ENCODE data around the gene CSHL1. TPM values are rescaled to one million over a fixed set of nuclear protein-coding genes. Genes with fewer than 3 reads are reported as not detected.

CSHL1 gene
- total and polyA plus RNA-seq, 9 of the 15 experiments (the other 6 are each of a cell fraction or from before 2014, with no cell fraction given): not detected

DNA sequence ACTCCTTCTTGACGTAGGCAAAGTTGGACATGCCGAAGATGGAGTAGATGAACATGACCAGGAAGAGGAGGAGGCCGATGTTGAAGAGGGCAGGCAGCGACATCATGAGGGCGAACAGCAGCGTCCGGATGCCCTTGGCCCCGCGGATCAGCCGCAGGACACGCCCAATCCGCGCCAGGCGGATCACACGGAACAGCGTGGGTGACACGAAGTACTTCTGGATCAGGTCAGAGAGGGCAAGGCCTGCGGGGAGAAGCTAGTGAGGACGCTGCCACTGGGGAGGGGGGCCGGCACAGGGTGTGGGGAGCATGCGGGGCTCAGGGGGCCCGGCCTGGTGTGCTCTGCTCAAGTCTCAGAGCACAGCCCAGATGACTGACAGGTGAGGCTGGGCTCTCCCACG is 30.7 kb upstream of the CSHL1 start:
- ChIA-PET CTCF (ENCODE audit: low intra/inter-chr PET ratio) (no interaction called here), POLR2A (interaction anchor here (0.6 kb wide), 1 partner anchor 13 kb away, joined by 3 read pairs; no protein-coding TSS in a partner anchor)
- no peaks in the 10 kb centered on the region for H3K9me1 ChIP-seq (ENCODE audit: control insufficient read depth, insufficient read depth, low read length)
- H3K27ac ChIP-seq (ENCODE audit: extremely low read depth, low read depth, low read length): no peak overlapping the region
- no TSS peak for BruUV-seq (replicated peaks)
- DNase-seq (ENCODE audit: extremely low read depth in 1 of 4, low spot score in 3 of 4) (no peak), FAIRE-seq (no peak), ATAC-seq (no peak)
- H3K36me3 ChIP-seq (ENCODE audit: control insufficient read depth, insufficient read depth, low read length): no peaks in the 10 kb centered on the region
- no peaks in the 10 kb centered on the region; the same call in 1 of the 2 replicates for H3K9me3 ChIP-seq (replicated peaks; ENCODE audit: control insufficient read depth, insufficient read depth, low read depth, low read length)
- in situ Hi-C loops (cut with MboI) (no loop called here), intact Hi-C loops (cut with micrococcal nuclease) (loop anchor here (10.0 kb wide), 1 partner anchor 83 kb away; the partner anchor contains the start of gene ICAM2)
- no peak overlapping the region for H3K4me2 ChIP-seq (ENCODE audit: insufficient read depth, low read length)
- H3K4me1 ChIP-seq (replicated peaks in 1 of 2; ENCODE audit: control insufficient read depth in 2 of 2, insufficient read depth in 2 of 2, low read length in 2 of 2): peaks cover 3 to 38% of the 10 kb centered on the region in 2 experiments; a peak in 3 of 5 replicates
- no peaks in the 10 kb centered on the region; the same call in 1 of the 2 replicates for H4K20me1 ChIP-seq (replicated peaks; ENCODE audit: control insufficient read depth, insufficient read depth, low read length)
- peaks cover 17 to 50% of the 10 kb centered on the region in 2 experiments; a peak in 4 of 5 replicates for H3K27me3 ChIP-seq (ENCODE audit: control insufficient read depth in 2 of 2, insufficient read depth in 2 of 2, low read length in 2 of 2)
- no peaks in the 10 kb centered on the region for H3K79me2 ChIP-seq (ENCODE audit: control insufficient read depth, insufficient read depth, low read length)
- H3K4me3 ChIP-seq: no peak overlapping the region
- no peak overlapping the region for H3K9ac ChIP-seq (ENCODE audit: insufficient read depth in 1 of 2, low read depth in 2 of 2, low read length in 2 of 2)
- TF ChIP-seq POLR2G (IDR thresholded peaks at IDR 0.05; ENCODE audit: low read depth, low read length): 0 out of 2 replicates have a peak, but pooled peaks have one; percentile 16
- TF ChIP-seq FOXM1 (IDR thresholded peaks at IDR 0.05; ENCODE audit: low read depth): no peak
- TF ChIP-seq FOXM1 (CRISPR knock-in tag; IDR thresholded peaks at IDR 0.05; ENCODE audit: low read depth): no peak
- WGBS (ENCODE audit: insufficient coverage, low coverage, missing lambda C conversion rate): 36% methylated on average over 22 of the region's 23 CpGs
- no peak overlapping the region for H2AFZ ChIP-seq (ENCODE audit: low read depth, low read length)

DNA sequence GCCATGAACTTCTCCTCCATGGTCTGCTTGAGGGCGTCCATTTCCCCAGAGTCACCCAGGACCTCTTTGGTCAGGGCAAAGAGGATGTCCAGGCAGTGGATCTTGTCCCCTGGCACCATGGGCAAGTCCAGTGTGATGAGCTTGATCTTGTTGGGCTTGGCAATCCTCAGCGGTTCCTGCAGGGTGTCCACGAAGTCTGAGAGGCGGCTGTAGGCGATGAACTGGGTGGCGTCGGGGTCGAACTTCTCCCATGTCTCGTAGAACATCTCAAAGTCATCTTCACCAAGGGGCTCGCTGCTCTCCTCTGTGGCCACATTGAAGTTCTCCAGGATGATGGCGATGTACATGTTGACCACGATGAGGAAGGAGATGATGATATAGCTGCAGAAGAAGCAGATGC is 30.1 kb upstream of the CSHL1 start:
- Histone ChIP-seq H3K9me3 (replicated peaks; ENCODE audit: control insufficient read depth, insufficient read depth, low read depth, low read length) (no peaks in the 10 kb centered on the region; the same call in 1 of the 2 replicates), H3K4me1 (replicated peaks in 1 of 2; ENCODE audit: control insufficient read depth in 2 of 2, insufficient read depth in 2 of 2, low read length in 2 of 2) (peaks cover 0 to 32% of the 10 kb centered on the region in 2 experiments; a peak in 3 of 5 replicates), H3K27me3 (ENCODE audit: control insufficient read depth in 2 of 2, insufficient read depth in 2 of 2, low read length in 2 of 2) (peaks cover 17 to 50% of the 10 kb centered on the region in 2 experiments; a peak in 4 of 5 replicates), H3K79me2 (ENCODE audit: control insufficient read depth, insufficient read depth, low read length) (no peaks in the 10 kb centered on the region), H4K20me1 (replicated peaks; ENCODE audit: control insufficient read depth, insufficient read depth, low read length) (no peaks in the 10 kb centered on the region; the same call in 1 of the 2 replicates), H3K4me3 (no peak overlapping the region), H2AFZ (ENCODE audit: low read depth, low read length) (no peak overlapping the region), H3K27ac (ENCODE audit: extremely low read depth, low read depth, low read length) (no peak overlapping the region), H3K9me1 (ENCODE audit: control insufficient read depth, insufficient read depth, low read length) (no peaks in the 10 kb centered on the region), H3K9ac (ENCODE audit: insufficient read depth in 1 of 2, low read depth in 2 of 2, low read length in 2 of 2) (no peak overlapping the region; a peak in 1 of 4 replicates), H3K4me2 (ENCODE audit: insufficient read depth, low read length) (no peak overlapping the region), H3K36me3 (ENCODE audit: control insufficient read depth, insufficient read depth, low read length) (no peaks in the 10 kb centered on the region)
- no peak for DNase-seq (ENCODE audit: extremely low read depth in 1 of 4, low spot score in 3 of 4)
- in situ Hi-C loops (cut with MboI) (no loop called here), intact Hi-C loops (cut with micrococcal nuclease) (loop anchor here (10.0 kb wide), 1 partner anchor 84 kb away; the partner anchor contains the start of gene ICAM2)
- 6% methylated on average over 12 of the region's 12 CpGs for WGBS (ENCODE audit: insufficient coverage, low coverage, missing lambda C conversion rate)
- CTCF ChIA-PET (ENCODE audit: low intra/inter-chr PET ratio): no interaction called here
- no TSS peak for BruUV-seq (replicated peaks)
- no peak for FAIRE-seq
- POLR2A ChIA-PET: interaction anchor here (0.6 kb wide), 1 partner anchor 12 kb away, joined by 3 read pairs; no protein-coding TSS in a partner anchor
- ATAC-seq: no peak
- TF ChIP-seq, protein P1, sequence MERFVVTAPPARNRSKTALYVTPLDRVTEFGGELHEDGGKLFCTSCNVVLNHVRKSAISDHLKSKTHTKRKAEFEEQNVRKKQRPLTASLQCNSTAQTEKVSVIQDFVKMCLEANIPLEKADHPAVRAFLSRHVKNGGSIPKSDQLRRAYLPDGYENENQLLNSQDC (CRISPR knock-in tag; IDR thresholded peaks at IDR 0.05): no peak
- TF ChIP-seq FOXM1 (IDR thresholded peaks at IDR 0.05; ENCODE audit: low read depth) (no peak), FOXM1 (CRISPR knock-in tag; IDR thresholded peaks at IDR 0.05; ENCODE audit: low read depth) (no peak), ZNF589 (CRISPR knock-in tag; IDR thresholded peaks at IDR 0.05; ENCODE audit: low read depth) (no peak), OTX1 (CRISPR knock-in tag; IDR thresholded peaks at IDR 0.05) (no peak), PCBP2 (IDR thresholded peaks at IDR 0.05; ENCODE audit: low read depth, low read length, poor library complexity, severe bottlenecking) (no peak), MBD2 (IDR thresholded peaks at IDR 0.05; ENCODE audit: borderline replicate concordance, low read depth) (no peak), NR1H2 (CRISPR knock-in tag; IDR thresholded peaks at IDR 0.05) (no peak)
- TF ChIP-seq, protein P2, sequence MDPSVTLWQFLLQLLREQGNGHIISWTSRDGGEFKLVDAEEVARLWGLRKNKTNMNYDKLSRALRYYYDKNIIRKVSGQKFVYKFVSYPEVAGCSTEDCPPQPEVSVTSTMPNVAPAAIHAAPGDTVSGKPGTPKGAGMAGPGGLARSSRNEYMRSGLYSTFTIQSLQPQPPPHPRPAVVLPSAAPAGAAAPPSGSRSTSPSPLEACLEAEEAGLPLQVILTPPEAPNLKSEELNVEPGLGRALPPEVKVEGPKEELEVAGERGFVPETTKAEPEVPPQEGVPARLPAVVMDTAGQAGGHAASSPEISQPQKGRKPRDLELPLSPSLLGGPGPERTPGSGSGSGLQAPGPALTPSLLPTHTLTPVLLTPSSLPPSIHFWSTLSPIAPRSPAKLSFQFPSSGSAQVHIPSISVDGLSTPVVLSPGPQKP (CRISPR knock-in tag; IDR thresholded peaks at IDR 0.05): no peak

All from K562 (cell line).